HepG2 (cell line): ENCODE data around the gene ACAP3. TPM values are rescaled to one million over a fixed set of nuclear protein-coding genes. Genes with fewer than 3 reads are reported as not detected.

ENCODE experiments used
- ATAC-seq: fragments of 200-7000 bp; cut with Tn5 transposase; 3 replicates; pipeline ENCODE4 v1.9.1; 2020; ENCODE audit warnings: mild to moderate bottlenecking, moderate library complexity
- BruUV-seq: library from RNA; stranded (reverse); fragments of 400-500 nt; replicated peaks from 2 replicates; lab custom pipeline; 2021; lab: Mats Ljungman, UMichigan
- CTCF ChIA-PET: fragments of 300-600 bp; formaldehyde crosslinking; extraction: SDS; loops from one replicate; lab custom pipeline; 2021; ENCODE audit warnings: low total read pairs, inconsistent platforms, low intra/inter-chr PET ratio; lab: Yijun Ruan, JAX
- POLR2A ChIA-PET: fragments of 350-600 bp; sonication (Branson Sonifier 250); formaldehyde crosslinking; loops from one replicate; lab custom pipeline; 2020; ENCODE audit warnings: antibody characterized with exemption, inconsistent platforms; lab: Yijun Ruan, JAX
- DNase-seq: peaks from one replicate; pipeline ENCODE4 v3.0.0-alpha.2; 2015; ENCODE audit warnings: low spot score
- FAIRE-seq: peaks from 3 replicates; lab custom pipeline; 2011; peaks lifted over from hg19 to GRCh38; lab: Jason Lieb, UNC
- H2AFZ ChIP-seq: one replicate; pipeline ENCODE4 v1.6.1; 2011; ENCODE audit warnings: low read length, inconsistent platforms
- H3K27ac ChIP-seq: fragments of 300-600 bp; 3 replicates; pipeline ENCODE4 v1.8.0; 2011; ENCODE audit warnings: mixed run types, mild to moderate bottlenecking, mixed read lengths, low read length, inconsistent platforms; ENCODE audit not compliant: insufficient read depth; ENCODE audit errors: extremely low read length
- H3K27me3 ChIP-seq, 2 experiments: fragments of 200-600 bp in 1 of 2; 2 replicates in 1 of 2; 3 replicates in 1 of 2; pipeline versions ENCODE4 v1.6.0 to v1.8.0; 2011; ENCODE audit warnings: low read length in 2 of 2, mild to moderate bottlenecking in 2 of 2, moderate library complexity in 2 of 2, inconsistent platforms in 1 of 2; ENCODE audit not compliant: insufficient read depth in 2 of 2, control insufficient read depth in 1 of 2
- H3K36me3 ChIP-seq, 2 experiments: fragments of 200-600 bp in 1 of 2; replicated peaks in 1 of 2; 2 replicates in 1 of 2; 3 replicates in 1 of 2; pipeline versions ENCODE4 v1.5.1 to v1.8.0; 2011; ENCODE audit warnings: low read length in 2 of 2, inconsistent platforms in 1 of 2; ENCODE audit not compliant: insufficient read depth in 2 of 2, control insufficient read depth in 1 of 2
- H3K4me1 ChIP-seq: 2 replicates; pipeline ENCODE4 v1.5.1; 2012; ENCODE audit warnings: low read length, inconsistent platforms; ENCODE audit not compliant: insufficient read depth
- H3K4me2 ChIP-seq: 2 replicates; pipeline ENCODE4 v1.6.0; 2011; ENCODE audit warnings: low read depth, low read length, inconsistent platforms
- H3K4me3 ChIP-seq, 3 experiments: fragments of 200-600 bp in 1 of 3; sonication (generic), shearing (Covaris generic) in 1 of 3; replicated peaks in 1 of 3; 2 replicates each; pipeline ENCODE4 v1.5.1; 2011 to 2016; ENCODE audit warnings: low read length in 3 of 3, inconsistent platforms in 2 of 3, low read depth in 2 of 3, mild to moderate bottlenecking in 2 of 3, control low read depth in 1 of 3, mixed read lengths in 1 of 3; ENCODE audit not compliant: insufficient read depth in 1 of 3
- H3K79me2 ChIP-seq: one replicate; pipeline ENCODE4 v1.6.1; 2011; ENCODE audit warnings: low read length, inconsistent platforms; ENCODE audit not compliant: insufficient read depth
- H3K9ac ChIP-seq: 2 replicates; pipeline ENCODE4 v1.6.0; 2011; ENCODE audit warnings: mild to moderate bottlenecking, low read depth, low read length, inconsistent platforms; ENCODE audit not compliant: insufficient read depth
- H3K9me3 ChIP-seq: 2 replicates; pipeline ENCODE4 v1.5.1; 2012; ENCODE audit warnings: mild to moderate bottlenecking, low read length
- H4K20me1 ChIP-seq: 2 replicates; pipeline ENCODE4 v1.6.0; 2011; ENCODE audit warnings: inconsistent platforms, mild to moderate bottlenecking, low read length, moderate library complexity; ENCODE audit not compliant: insufficient read depth
- AGO1 ChIP-seq: fragments of 200-400 bp; formaldehyde crosslinking; IDR thresholded peaks from 2 replicates; pipeline ENCODE4 v1.6.1; 2017; ENCODE audit warnings: mild to moderate bottlenecking, low read depth, low read length, moderate library complexity; ENCODE audit not compliant: poor library complexity, severe bottlenecking
- JDP2 ChIP-seq: sonication (generic); formaldehyde crosslinking; IDR thresholded peaks from 2 replicates; pipeline ENCODE4 v1.8.1; 2022; ENCODE audit warnings: missing genetic modification reagents, borderline replicate concordance
- RBFOX2 ChIP-seq: fragments of 200-400 bp; formaldehyde crosslinking; IDR thresholded peaks from 2 replicates; pipeline ENCODE4 v1.6.1; 2017; ENCODE audit warnings: low read depth, mild to moderate bottlenecking, low read length
- WGBS: methylation state at CpG from one replicate; pipeline ENCODE4 v1.1.6; 2017; ENCODE audit warnings: low lambda C conversion rate; 5-methylcytosine and 5-hydroxymethylcytosine counted together
- in situ Hi-C: cut with HindIII; loops from 2 replicates; pipeline ENCODE4 v1.10.0; 2017; ENCODE audit warnings: low pct_unique_long_range_greater_than_20kb; ENCODE audit not compliant: extremely low pct_ligation_motif_present
- intact Hi-C: fragments of 100-400 bp; cut with micrococcal nuclease; formaldehyde crosslinking; loops from one replicate; pipeline ENCODE4 v1.10.0; 2022; ENCODE audit not compliant: unreplicated experiment
- polyA plus RNA-seq, 8 experiments: library from polyadenylated mRNA; depleted of rRNA in 3 of 8; stranded (reverse) in 7 of 8; unstranded in 1 of 8; fragments of >200 nt; fragmentation: Illumina TruSeq in 4 of 8; extraction: Trizol in 4 of 8; gene quantifications; 2 replicates each; pipeline versions ENCODE4 v1.2.1 to v1.2.3, GENCODE V29; 2011 to 2016; ENCODE audit warnings: low read depth in 4 of 8, missing spikeins in 1 of 8, mixed read lengths in 1 of 8; ENCODE audit not compliant: insufficient read depth in 1 of 8
- total RNA-seq, 5 experiments: library from RNA; depleted of rRNA; stranded (reverse); fragments of >200 nt; fragmentation: Illumina TruSeq; extraction: Trizol; gene quantifications; 2 replicates each; pipeline ENCODE4 v1.2.3, GENCODE V29; 2016; ENCODE audit warnings: low read depth in 1 of 5
- TF ChIP-seq, protein P1 (sequence below): sonication (generic); formaldehyde crosslinking; IDR thresholded peaks from 2 replicates; pipeline ENCODE4 v1.5.1; 2020; ENCODE audit warnings: mild to moderate bottlenecking, missing genetic modification reagents, moderate library complexity

ACAP3 gene
- total and polyA plus RNA-seq, 2 of the 13 experiments (the other 11 are each of a cell fraction or from before 2014, with no cell fraction given) = 29.4 to 50.8 TPM

DNA sequence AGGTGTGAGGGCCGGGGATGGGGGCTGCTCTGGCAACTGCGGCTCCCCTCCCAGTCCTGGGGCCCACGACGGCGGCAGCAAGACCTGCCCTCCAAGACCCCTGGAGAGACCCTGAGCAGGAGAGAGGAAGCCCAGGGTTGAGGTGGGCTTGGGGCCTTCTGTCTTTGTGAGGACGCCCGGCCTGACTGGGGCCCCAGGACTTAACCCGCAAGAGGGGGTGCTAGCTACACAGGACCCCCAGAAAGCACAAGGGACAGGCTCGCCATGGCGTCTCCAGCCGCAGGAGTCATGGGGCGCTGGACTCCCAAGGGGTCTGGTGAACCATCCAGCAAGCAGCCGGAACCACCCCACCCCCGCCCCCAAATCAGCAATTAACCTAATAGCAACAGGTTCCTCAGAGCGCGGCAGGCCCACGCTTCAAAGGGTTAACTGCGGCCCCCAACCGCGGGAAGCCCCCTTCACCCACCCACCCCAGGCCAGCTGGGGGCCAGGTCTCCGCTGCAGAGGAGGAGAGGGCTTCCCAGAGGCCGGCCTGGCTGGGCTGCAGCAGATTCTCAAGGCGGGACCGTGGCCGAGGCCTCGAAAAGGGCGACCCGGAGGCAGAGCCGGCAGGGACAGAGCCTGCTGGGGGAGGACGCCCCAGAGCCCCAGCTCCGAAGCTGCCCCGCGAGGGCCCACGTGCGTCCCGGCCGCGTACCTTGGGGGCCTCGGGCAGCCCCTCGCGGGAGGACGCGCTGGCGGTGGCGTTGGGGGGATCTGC is 61.7 kb downstream of the ACAP3 start:
- Histone ChIP-seq H3K9me3 (no peaks in the 10 kb centered on the region), H4K20me1 (no peaks in the 10 kb centered on the region), H2AFZ (no peak overlapping the region), H3K4me2 (no peak overlapping the region), H3K9ac (no peak overlapping the region), H3K27ac (no peak overlapping the region), H3K4me1 (peaks cover 15% of the 10 kb centered on the region), H3K36me3 (no peaks in the 10 kb centered on the region), H3K79me2 (no peaks in the 10 kb centered on the region)
- intact Hi-C loops = no loop called here
- no TSS peak for BruUV-seq
- no peak for ATAC-seq
- ChIA-PET POLR2A (no interaction called here), CTCF (no interaction called here)
- WGBS = 90% methylated on average over 5 of the region's 45 CpGs
- DNase-seq = no peak
- in situ Hi-C loops = no loop called here
- no peak for FAIRE-seq
- TF ChIP-seq, protein P1, sequence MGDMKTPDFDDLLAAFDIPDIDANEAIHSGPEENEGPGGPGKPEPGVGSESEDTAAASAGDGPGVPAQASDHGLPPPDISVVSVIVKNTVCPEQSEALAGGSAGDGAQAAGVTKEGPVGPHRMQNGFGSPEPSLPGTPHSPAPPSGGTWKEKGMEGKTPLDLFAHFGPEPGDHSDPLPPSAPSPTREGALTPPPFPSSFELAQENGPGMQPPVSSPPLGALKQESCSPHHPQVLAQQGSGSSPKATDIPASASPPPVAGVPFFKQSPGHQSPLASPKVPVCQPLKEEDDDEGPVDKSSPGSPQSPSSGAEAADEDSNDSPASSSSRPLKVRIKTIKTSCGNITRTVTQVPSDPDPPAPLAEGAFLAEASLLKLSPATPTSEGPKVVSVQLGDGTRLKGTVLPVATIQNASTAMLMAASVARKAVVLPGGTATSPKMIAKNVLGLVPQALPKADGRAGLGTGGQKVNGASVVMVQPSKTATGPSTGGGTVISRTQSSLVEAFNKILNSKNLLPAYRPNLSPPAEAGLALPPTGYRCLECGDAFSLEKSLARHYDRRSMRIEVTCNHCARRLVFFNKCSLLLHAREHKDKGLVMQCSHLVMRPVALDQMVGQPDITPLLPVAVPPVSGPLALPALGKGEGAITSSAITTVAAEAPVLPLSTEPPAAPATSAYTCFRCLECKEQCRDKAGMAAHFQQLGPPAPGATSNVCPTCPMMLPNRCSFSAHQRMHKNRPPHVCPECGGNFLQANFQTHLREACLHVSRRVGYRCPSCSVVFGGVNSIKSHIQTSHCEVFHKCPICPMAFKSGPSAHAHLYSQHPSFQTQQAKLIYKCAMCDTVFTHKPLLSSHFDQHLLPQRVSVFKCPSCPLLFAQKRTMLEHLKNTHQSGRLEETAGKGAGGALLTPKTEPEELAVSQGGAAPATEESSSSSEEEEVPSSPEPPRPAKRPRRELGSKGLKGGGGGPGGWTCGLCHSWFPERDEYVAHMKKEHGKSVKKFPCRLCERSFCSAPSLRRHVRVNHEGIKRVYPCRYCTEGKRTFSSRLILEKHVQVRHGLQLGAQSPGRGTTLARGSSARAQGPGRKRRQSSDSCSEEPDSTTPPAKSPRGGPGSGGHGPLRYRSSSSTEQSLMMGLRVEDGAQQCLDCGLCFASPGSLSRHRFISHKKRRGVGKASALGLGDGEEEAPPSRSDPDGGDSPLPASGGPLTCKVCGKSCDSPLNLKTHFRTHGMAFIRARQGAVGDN = 0 out of 2 replicates have a peak, but pooled peaks have one; percentile 7
- TF ChIP-seq AGO1 = peak; percentile 20
- TF ChIP-seq JDP2 (CRISPR knock-in tag) = no peak
- TF ChIP-seq RBFOX2 = 0 out of 2 replicates have a peak, but pooled peaks have one; percentile 28
- TF ChIP-seq, all 625 proteins: peak for 3
- Histone ChIP-seq H3K27me3 (no peaks in the 10 kb centered on the region), H3K4me3 (no peak overlapping the region)
